GM18870 (cell line): ENCODE data around the gene ETV3.

Experiments used
- ATAC-seq: cut with Tn5 transposase; IDR thresholded peaks from one replicate; pipeline ENCODE4 v1.9.1; 2021; ENCODE audit warnings: moderate library complexity; ENCODE audit not compliant: unreplicated experiment

The ETV3 gene

GRCh38 chr1:157162345-157162744 is 24.1 kb upstream of the ETV3 start:
- no peak for ATAC-seq

- ATAC-seq = no peak
These were observed 23.7 kb upstream of the ETV3 start for GRCh38 chr1:157161901-157162300.

GRCh38 chr1:157158967-157159366 is 20.8 kb upstream of the ETV3 start:
- ATAC-seq = no peak

- ATAC-seq = no peak
These were observed 19.5 kb upstream of the ETV3 start for GRCh38 chr1:157157501-157158190.

- ATAC-seq = no peak
These were observed 17.9 kb upstream of the ETV3 start for GRCh38 chr1:157156058-157156541.

- ATAC-seq = no peak
These were observed 17.5 kb upstream of the ETV3 start for GRCh38 chr1:157155658-157156057.

GRCh38 chr1:157154940-157155514 is 16.8 kb upstream of the ETV3 start:
- ATAC-seq = no peak

GRCh38 chr1:157154291-157154690 is 16.1 kb upstream of the ETV3 start:
- no peak for ATAC-seq

GRCh38 chr1:157153746-157154145 is 15.6 kb upstream of the ETV3 start:
- no peak for ATAC-seq

GRCh38 chr1:157152510-157152909 is 14.3 kb upstream of the ETV3 start:
- ATAC-seq = no peak

GRCh38 chr1:157151506-157151905 is 13.3 kb upstream of the ETV3 start:
- ATAC-seq = no peak

GRCh38 chr1:157151073-157151472 is 12.9 kb upstream of the ETV3 start:
- no peak for ATAC-seq

GRCh38 chr1:157150631-157151030 is 12.4 kb upstream of the ETV3 start:
- ATAC-seq = no peak

- no peak for ATAC-seq
These were observed 9.9 kb upstream of the ETV3 start for GRCh38 chr1:157147906-157148700.

GRCh38 chr1:157147037-157147436 is 8.8 kb upstream of the ETV3 start:
- ATAC-seq = no peak

- ATAC-seq = no peak
These were observed 8.0 kb upstream of the ETV3 start for GRCh38 chr1:157146244-157146643.

- ATAC-seq = no peak
These were observed 6.9 kb upstream of the ETV3 start for GRCh38 chr1:157145076-157145475.

GRCh38 chr1:157144509-157144908 is 6.3 kb upstream of the ETV3 start:
- no peak for ATAC-seq

- no peak for ATAC-seq
These were observed 4.7 kb upstream of the ETV3 start for GRCh38 chr1:157142765-157143423.

GRCh38 chr1:157142201-157142600 is 4.0 kb upstream of the ETV3 start:
- no peak for ATAC-seq

GRCh38 chr1:157141212-157141855 is 3.1 kb upstream of the ETV3 start:
- no peak for ATAC-seq
